Stimulated activated CD4-positive, alpha-beta T cell treated with anti-CD3 and anti-CD28 coated beads, TNF-alpha, amount 100 ng/mL, for 24 hours (primary cell): ENCODE results near the gene RSRP1.

Experiments used
- DNase-seq, 3 experiments: peaks; one replicate each; pipeline ENCODE4 v3.0.0-alpha.2; 2020; ENCODE audit warnings: low read depth in 3 of 3

RSRP1 gene

GRCh38 chr1:25219661-25220251 lies 27.5 kb downstream of the RSRP1 start:
- no peak for DNase-seq

GRCh38 chr1:25217598-25218232 lies 29.5 kb downstream of the RSRP1 start:
- no peak for DNase-seq

GRCh38 chr1:25217015-25217414 lies 30.2 kb downstream of the RSRP1 start:
- DNase-seq: no peak

GRCh38 chr1:25216123-25216522 lies 31.1 kb downstream of the RSRP1 start:
- DNase-seq: no peak

- DNase-seq: no peak
Measured at GRCh38 chr1:25212725-25213124, 34.5 kb downstream of the RSRP1 start.

GRCh38 chr1:25210728-25211127 lies 36.5 kb downstream of the RSRP1 start:
- DNase-seq: no peak

- DNase-seq: no peak
Measured at GRCh38 chr1:25209516-25209915, 37.7 kb downstream of the RSRP1 start.

GRCh38 chr1:25208561-25209222 lies 38.6 kb downstream of the RSRP1 start:
- no peak for DNase-seq

GRCh38 chr1:25208092-25208491 lies 39.2 kb downstream of the RSRP1 start:
- no peak for DNase-seq

- DNase-seq: no peak
Measured at GRCh38 chr1:25206201-25206600, 41.1 kb downstream of the RSRP1 start.

GRCh38 chr1:25205786-25206185 lies 41.5 kb downstream of the RSRP1 start:
- DNase-seq: no peak

GRCh38 chr1:25204797-25205480 lies 42.3 kb downstream of the RSRP1 start:
- DNase-seq: no peak

GRCh38 chr1:25201006-25201405 lies 46.2 kb downstream of the RSRP1 start:
- DNase-seq: no peak

GRCh38 chr1:25199819-25200620 lies 47.2 kb downstream of the RSRP1 start:
- no peak for DNase-seq

- no peak for DNase-seq
Measured at GRCh38 chr1:25198663-25199252, 48.5 kb downstream of the RSRP1 start.

- no peak for DNase-seq
Measured at GRCh38 chr1:25197982-25198662, 49.1 kb downstream of the RSRP1 start.

GRCh38 chr1:25197235-25197975 lies 49.8 kb downstream of the RSRP1 start:
- DNase-seq: no peak

- DNase-seq: no peak
Measured at GRCh38 chr1:25196830-25197229, 50.4 kb downstream of the RSRP1 start.

GRCh38 chr1:25195835-25196234 lies 51.4 kb downstream of the RSRP1 start:
- no peak for DNase-seq

- no peak for DNase-seq
Measured at GRCh38 chr1:25194572-25195020, 52.7 kb downstream of the RSRP1 start.
